Measurements from ENCODE around the gene EFL1. TPM values are rescaled to one million over a fixed set of nuclear protein-coding genes. Genes with fewer than 3 reads are reported as not detected.
"Not testable (repeated sequence)": the region's sequence is repeated elsewhere in the genome, so short reads cannot be mapped to it uniquely, and the experiment has no call there.

The EFL1 gene
- total RNA-seq, 1 donor from 2014 or later, result 18.1 TPM

DNA sequence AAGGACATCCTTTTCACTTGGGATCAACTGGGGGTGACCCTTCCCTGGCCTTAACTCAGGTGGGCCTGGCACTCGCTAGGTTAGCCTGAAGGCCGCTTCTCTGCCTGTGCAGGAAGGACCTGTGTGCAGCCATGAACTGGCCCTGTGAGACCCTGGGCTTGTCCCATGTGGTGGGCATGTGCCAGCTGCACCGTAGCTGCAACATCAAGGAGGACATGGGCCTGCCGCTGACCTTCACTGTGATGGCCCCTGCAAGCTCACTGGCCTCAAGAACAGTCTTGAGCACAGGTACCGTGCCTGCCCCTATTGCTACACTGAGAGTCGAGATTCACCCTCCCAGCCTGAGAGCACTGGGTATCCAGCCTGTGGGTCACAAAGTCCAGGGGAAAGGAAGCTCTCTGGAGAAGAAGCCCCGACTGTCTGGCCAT lies 43.1 kb upstream of the EFL1 start:
- ATAC-seq (ENCODE audit: low read depth), result no peak
- H3K27ac Mint-ChIP-seq, result no peak overlapping the region
- intact Hi-C loops (cut with micrococcal nuclease), result no loop called here
- TF ChIP-seq, protein P1, sequence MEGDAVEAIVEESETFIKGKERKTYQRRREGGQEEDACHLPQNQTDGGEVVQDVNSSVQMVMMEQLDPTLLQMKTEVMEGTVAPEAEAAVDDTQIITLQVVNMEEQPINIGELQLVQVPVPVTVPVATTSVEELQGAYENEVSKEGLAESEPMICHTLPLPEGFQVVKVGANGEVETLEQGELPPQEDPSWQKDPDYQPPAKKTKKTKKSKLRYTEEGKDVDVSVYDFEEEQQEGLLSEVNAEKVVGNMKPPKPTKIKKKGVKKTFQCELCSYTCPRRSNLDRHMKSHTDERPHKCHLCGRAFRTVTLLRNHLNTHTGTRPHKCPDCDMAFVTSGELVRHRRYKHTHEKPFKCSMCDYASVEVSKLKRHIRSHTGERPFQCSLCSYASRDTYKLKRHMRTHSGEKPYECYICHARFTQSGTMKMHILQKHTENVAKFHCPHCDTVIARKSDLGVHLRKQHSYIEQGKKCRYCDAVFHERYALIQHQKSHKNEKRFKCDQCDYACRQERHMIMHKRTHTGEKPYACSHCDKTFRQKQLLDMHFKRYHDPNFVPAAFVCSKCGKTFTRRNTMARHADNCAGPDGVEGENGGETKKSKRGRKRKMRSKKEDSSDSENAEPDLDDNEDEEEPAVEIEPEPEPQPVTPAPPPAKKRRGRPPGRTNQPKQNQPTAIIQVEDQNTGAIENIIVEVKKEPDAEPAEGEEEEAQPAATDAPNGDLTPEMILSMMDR (IDR thresholded peaks at IDR 0.05), result no peak
- H3K9me3 Mint-ChIP-seq, result peaks cover 7% of the 10 kb centered on the region
- peaks cover 5% of the 10 kb centered on the region for H3K27me3 Mint-ChIP-seq
- H3K4me3 Mint-ChIP-seq, result no peak overlapping the region
- no peaks in the 10 kb centered on the region for H3K36me3 Mint-ChIP-seq (ENCODE audit: low read depth)
- DNase-seq, result no peak
- H3K4me1 Mint-ChIP-seq, result no peaks in the 10 kb centered on the region
- ChIA-PET POLR2A (no interaction called here), CTCF (no interaction called here)

DNA sequence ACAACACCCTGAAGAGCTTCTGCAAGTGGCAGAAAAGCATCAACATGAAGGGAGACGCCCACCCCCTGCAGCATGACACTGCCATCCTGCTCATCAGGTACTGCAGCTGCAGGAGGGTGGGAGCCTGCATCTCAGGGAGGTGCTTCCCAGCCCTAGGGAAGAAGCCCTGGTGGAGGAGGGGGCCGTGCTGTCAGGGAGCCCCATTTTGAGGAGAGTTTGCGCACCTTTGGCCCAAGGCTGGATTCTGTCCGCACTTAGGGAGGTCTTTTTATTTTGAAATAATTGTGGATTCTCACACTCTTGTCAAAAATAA lies 42.2 kb upstream of the EFL1 start:
- Mint-ChIP-seq H3K36me3 (ENCODE audit: low read depth) (no peaks in the 10 kb centered on the region), H3K9me3 (peaks cover under 1% of the 10 kb centered on the region), H3K4me1 (no peaks in the 10 kb centered on the region), H3K27me3 (peaks cover 5% of the 10 kb centered on the region), H3K4me3 (no peak overlapping the region), H3K27ac (no peak overlapping the region)
- ChIA-PET CTCF (no interaction called here), POLR2A (no interaction called here)
- no peak for ATAC-seq (ENCODE audit: low read depth)
- intact Hi-C loops (cut with micrococcal nuclease), result no loop called here
- DNase-seq, result no peak
- TF ChIP-seq, protein P1 (IDR thresholded peaks at IDR 0.05), result no peak

DNA sequence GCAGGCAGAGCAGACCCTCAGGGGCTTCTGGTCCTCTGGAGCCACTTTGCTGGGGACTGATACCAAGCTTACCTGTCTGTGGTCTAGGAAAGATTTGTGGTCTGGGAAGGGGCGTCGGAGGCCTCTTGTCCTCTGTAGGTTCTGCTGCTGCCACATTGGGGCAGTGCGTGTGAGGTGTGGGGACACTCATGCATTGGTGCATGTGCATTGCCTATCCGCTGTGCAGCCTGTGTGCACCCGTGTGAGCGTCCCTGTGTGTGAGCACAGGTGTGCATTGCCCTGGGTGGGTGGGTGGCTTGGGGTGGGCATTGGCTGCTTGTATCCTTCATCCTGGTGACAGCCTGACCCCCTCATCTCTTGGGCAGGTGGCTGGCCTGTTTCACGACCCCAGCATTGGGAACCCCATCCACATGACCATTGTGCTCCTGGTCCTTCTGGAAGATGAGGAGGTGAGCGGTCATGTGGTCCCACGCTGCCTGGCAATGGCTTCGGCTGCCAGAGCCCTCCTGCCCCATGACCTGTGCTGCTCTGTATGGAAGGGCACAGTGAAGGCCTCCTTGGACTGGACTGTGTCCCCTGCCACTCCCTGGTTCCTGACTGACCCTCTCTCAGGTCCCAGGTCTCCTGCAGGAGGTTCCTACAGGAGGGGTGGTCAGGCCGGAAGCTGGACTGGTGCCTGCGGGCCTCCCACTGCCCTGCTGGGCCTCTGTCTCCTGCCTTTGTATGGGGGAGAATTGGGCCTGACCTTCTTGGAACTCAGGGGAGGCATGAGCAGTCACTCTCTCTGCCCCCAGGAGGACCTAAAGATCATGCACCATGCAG lies 41.6 kb upstream of the EFL1 start:
- ATAC-seq (ENCODE audit: low read depth), result no peak

DNA sequence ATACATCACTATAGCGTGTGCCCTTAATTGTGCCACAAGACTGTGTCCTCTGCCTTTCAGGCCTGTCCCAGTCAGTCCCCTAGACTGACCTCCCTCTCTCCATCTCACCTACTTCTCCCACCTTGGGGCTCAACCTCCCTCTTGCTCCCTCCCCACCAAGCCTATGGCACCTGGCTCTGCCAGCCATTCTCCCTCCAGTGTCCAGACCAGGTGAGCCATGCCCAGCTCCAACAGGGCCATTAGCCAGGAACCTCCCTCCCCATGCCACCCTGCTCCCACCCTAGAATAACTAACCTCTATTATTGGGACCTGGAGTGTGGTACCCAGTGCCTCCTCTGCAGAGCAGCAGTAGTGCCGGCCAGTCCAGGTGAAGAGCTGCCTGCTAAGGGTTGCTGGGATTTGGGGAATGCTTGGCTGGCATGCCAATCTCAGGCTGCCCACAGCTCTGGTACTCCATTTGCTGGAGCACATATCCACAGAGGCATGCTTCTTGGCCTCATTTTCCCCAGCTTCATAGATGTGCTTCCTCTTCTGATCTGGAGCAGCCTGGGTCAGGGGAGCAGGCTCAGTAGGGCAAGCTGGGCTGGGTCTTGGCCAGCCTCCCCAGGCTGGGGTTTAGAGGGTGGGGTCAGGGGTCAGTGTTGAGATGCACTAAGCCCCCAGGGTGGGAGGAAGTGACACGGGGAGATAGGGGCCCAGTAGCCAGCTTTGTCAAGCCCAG lies 38.9 kb upstream of the EFL1 start:
- CTCF ChIA-PET, result no interaction called here
- intact Hi-C loops (cut with micrococcal nuclease), result no loop called here
- Mint-ChIP-seq H3K36me3 (ENCODE audit: low read depth) (no peaks in the 10 kb centered on the region), H3K4me1 (peaks cover 2% of the 10 kb centered on the region), H3K4me3 (no peak overlapping the region), H3K27ac (no peak overlapping the region), H3K27me3 (peaks cover 5% of the 10 kb centered on the region), H3K9me3 (no peaks in the 10 kb centered on the region)
- TF ChIP-seq, protein P1 (IDR thresholded peaks at IDR 0.05), result no peak
- ATAC-seq (ENCODE audit: low read depth), result no peak
- DNase-seq, result no peak
- POLR2A ChIA-PET, result no interaction called here

More for the DNA sequence above, 41.6 kb upstream of the EFL1 start:
- no peak overlapping the region for H3K4me3 Mint-ChIP-seq
- no peaks in the 10 kb centered on the region for H3K36me3 Mint-ChIP-seq (ENCODE audit: low read depth)
- no peaks in the 10 kb centered on the region for H3K4me1 Mint-ChIP-seq
- no peaks in the 10 kb centered on the region for H3K9me3 Mint-ChIP-seq
- TF ChIP-seq, protein P1 (IDR thresholded peaks at IDR 0.05), result no peak
- peaks cover 5% of the 10 kb centered on the region for H3K27me3 Mint-ChIP-seq
- no peak for DNase-seq
- H3K27ac Mint-ChIP-seq, result no peak overlapping the region
- CTCF ChIA-PET, result no interaction called here
- POLR2A ChIA-PET, result no interaction called here
- intact Hi-C loops (cut with micrococcal nuclease), result no loop called here

DNA sequence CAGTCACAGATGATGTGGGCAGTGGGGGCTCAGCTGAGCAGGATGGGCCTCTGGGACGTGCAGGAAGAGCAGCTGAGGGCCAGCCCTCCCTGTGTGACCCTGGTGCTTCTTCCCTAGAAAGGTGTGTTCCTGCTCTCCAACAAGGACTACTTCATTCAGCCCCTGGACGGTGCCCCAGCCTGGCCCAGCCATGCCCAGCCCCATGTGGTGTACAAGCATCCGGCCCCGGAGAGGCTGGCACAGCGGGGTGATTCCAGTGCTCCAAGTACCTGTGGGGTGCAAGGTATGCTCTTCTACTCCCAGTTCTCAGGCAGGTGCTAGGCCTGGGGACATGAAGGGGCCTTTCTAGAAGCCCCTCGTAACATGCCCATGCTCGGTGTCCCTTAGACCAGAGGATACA lies 38.3 kb upstream of the EFL1 start:
- H3K9me3 Mint-ChIP-seq, result no peaks in the 10 kb centered on the region
- no peak overlapping the region for H3K4me3 Mint-ChIP-seq
- ChIA-PET POLR2A (no interaction called here), CTCF (no interaction called here)
- no peak for ATAC-seq (ENCODE audit: low read depth)
- no peaks in the 10 kb centered on the region for H3K36me3 Mint-ChIP-seq (ENCODE audit: low read depth)
- H3K27ac Mint-ChIP-seq, result no peak overlapping the region
- no peak for DNase-seq
- TF ChIP-seq, protein P1 (IDR thresholded peaks at IDR 0.05), result no peak
- intact Hi-C loops (cut with micrococcal nuclease), result no loop called here
- H3K4me1 Mint-ChIP-seq, result peaks cover 2% of the 10 kb centered on the region
- H3K27me3 Mint-ChIP-seq, result peaks cover 5% of the 10 kb centered on the region

DNA sequence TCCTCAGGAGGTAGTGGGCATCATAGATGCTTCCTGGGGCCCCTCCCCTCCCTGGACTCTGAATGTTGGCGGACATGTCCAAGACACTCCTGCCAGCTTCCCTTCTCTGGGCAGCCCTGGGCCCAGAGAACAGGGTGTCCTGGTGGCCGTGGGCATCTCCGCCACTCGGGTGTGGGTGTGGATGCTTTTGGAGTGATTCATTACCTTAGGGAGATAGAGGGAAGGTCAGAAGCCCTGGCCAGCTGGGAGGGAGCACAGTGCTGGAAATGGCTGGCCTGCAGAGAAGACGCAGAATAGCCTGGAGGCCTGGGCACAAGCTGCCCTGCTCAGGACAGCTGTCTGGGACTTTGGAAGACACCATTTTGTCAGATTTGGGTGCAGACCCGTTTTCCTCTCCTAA lies 37.8 kb upstream of the EFL1 start:
- DNase-seq; POLR2A ChIA-PET; H3K27ac Mint-ChIP-seq; H3K36me3 Mint-ChIP-seq (ENCODE audit: low read depth); ATAC-seq (ENCODE audit: low read depth); H3K4me1 Mint-ChIP-seq; H3K9me3 Mint-ChIP-seq; intact Hi-C loops (cut with micrococcal nuclease); CTCF ChIA-PET; H3K4me3 Mint-ChIP-seq; H3K27me3 Mint-ChIP-seq: not testable (repeated sequence)

DNA sequence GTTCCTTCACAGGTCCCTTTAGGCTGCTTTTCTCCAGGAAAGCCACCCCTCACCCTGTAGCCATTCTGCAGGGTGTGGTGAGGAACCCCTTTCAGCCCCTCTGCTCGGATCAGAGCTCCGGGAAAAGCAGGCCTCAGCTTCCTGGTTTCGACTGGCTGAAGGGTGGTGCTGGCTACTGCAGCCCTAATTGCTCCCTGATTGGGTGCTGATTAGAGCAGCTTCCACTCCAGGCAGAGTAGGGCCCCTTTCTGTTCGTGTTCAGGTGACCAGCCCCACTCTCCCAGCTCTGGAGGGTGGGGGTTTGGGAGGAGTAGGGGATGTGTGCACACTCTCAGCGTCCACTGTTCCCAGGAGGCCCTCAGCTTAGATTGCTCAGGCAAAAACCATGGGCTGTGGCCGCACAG lies 37.0 kb upstream of the EFL1 start:
- not testable (repeated sequence) for ATAC-seq (ENCODE audit: low read depth); DNase-seq

More for the DNA sequence above, 37.0 kb upstream of the EFL1 start:
- intact Hi-C loops (cut with micrococcal nuclease); CTCF ChIA-PET; H3K4me3 Mint-ChIP-seq; POLR2A ChIA-PET; H3K9me3 Mint-ChIP-seq; H3K27ac Mint-ChIP-seq; H3K27me3 Mint-ChIP-seq; H3K4me1 Mint-ChIP-seq; H3K36me3 Mint-ChIP-seq (ENCODE audit: low read depth): not testable (repeated sequence)
